ENCODE data around the gene PLB1. TPM values are rescaled to one million over a fixed set of nuclear protein-coding genes. Genes with fewer than 3 reads are reported as not detected.

Gene PLB1
- total RNA-seq, 1 donor from 2014 or later: 3.2 TPM

DNA sequence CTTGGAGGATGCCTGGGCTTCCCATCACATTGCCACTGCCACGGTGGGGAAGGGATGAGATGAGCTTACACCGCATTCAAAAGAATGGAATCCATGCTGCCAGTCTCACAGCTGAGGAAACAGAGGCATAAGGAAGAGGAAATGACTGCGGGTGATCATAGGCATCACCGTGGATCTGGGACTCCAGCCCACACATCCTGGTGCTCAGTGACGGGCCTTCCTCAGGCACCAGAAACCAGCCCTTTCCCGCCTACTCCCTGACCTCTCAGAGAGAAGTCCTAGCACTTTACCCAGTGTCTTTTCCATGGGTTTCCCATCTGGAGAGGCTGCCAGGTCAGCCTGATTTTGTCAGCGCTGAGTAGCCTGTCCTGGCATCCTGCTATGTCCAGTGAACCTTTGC, 5.3 kb upstream of the PLB1 start:
- Mint-ChIP-seq H3K4me3 (ENCODE audit: unreplicated experiment) (no peak overlapping the region), H3K27me3 (ENCODE audit: unreplicated experiment) (peaks cover 5% of the 10 kb centered on the region), H3K36me3 (ENCODE audit: low read depth, unreplicated experiment) (no peaks in the 10 kb centered on the region), H3K9me3 (ENCODE audit: unreplicated experiment) (no peaks in the 10 kb centered on the region), H3K4me1 (ENCODE audit: unreplicated experiment) (peaks cover 4% of the 10 kb centered on the region), H3K27ac (ENCODE audit: unreplicated experiment) (no peak overlapping the region)
- TF ChIP-seq, protein P1, sequence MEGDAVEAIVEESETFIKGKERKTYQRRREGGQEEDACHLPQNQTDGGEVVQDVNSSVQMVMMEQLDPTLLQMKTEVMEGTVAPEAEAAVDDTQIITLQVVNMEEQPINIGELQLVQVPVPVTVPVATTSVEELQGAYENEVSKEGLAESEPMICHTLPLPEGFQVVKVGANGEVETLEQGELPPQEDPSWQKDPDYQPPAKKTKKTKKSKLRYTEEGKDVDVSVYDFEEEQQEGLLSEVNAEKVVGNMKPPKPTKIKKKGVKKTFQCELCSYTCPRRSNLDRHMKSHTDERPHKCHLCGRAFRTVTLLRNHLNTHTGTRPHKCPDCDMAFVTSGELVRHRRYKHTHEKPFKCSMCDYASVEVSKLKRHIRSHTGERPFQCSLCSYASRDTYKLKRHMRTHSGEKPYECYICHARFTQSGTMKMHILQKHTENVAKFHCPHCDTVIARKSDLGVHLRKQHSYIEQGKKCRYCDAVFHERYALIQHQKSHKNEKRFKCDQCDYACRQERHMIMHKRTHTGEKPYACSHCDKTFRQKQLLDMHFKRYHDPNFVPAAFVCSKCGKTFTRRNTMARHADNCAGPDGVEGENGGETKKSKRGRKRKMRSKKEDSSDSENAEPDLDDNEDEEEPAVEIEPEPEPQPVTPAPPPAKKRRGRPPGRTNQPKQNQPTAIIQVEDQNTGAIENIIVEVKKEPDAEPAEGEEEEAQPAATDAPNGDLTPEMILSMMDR (IDR thresholded peaks at IDR 0.05; ENCODE audit: unreplicated experiment): no peak
- DNase-seq (ENCODE audit: low spot score): no peak

DNA sequence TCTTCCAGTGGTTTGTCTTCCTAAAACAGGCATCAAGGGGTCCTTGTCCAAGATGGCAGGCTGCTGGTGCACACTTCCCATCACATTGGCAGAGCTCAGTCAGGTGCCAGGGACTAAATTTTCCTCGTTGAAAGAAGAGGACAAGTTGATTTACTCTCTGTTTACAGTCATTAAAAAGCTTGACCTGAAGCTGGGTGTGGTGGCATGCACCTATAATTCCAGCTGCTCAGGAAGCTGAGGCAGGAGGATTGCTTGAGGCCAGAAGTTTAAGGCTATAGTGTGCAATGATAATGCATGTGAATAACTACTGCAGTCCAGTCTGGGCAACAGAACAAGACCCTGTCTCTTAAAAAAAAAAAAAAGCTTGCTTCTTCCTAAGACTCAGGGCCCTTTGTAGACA, 3.6 kb upstream of the PLB1 start:
- Mint-ChIP-seq H3K27ac (ENCODE audit: unreplicated experiment) (no peak overlapping the region), H3K36me3 (ENCODE audit: low read depth, unreplicated experiment) (no peaks in the 10 kb centered on the region), H3K9me3 (ENCODE audit: unreplicated experiment) (no peaks in the 10 kb centered on the region), H3K27me3 (ENCODE audit: unreplicated experiment) (peaks cover 6% of the 10 kb centered on the region), H3K4me3 (ENCODE audit: unreplicated experiment) (no peak overlapping the region), H3K4me1 (ENCODE audit: unreplicated experiment) (peaks cover 4% of the 10 kb centered on the region)
- DNase-seq (ENCODE audit: low spot score): no peak
- TF ChIP-seq, protein P1 (IDR thresholded peaks at IDR 0.05; ENCODE audit: unreplicated experiment): no peak

DNA sequence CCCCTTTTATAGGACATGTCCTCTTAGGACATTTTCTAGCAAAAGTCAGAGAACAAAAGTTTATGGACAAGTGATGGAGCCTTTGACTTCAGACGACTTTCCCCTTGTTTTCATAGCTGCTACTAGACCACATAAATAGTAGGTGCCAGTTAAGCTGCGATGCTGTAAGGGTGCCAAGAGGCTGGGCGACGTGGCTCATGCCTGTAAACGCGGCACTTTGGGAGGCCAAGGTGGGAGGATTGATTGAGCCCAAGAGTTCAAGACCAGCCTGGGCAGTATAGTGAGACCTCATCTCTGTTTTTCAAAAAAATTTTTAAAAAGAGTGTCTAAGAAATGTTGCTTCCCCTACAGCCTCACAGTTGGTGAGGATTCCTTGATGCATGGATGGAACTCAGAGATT, 2.2 kb upstream of the PLB1 start:
- no peak overlapping the region for H3K4me3 Mint-ChIP-seq (ENCODE audit: unreplicated experiment)
- no peaks in the 10 kb centered on the region for H3K36me3 Mint-ChIP-seq (ENCODE audit: low read depth, unreplicated experiment)
- no peak for DNase-seq (ENCODE audit: low spot score)
- peaks cover 6% of the 10 kb centered on the region for H3K27me3 Mint-ChIP-seq (ENCODE audit: unreplicated experiment)
- no peak overlapping the region for H3K27ac Mint-ChIP-seq (ENCODE audit: unreplicated experiment)
- H3K4me1 Mint-ChIP-seq (ENCODE audit: unreplicated experiment): peaks cover 4% of the 10 kb centered on the region
- TF ChIP-seq, protein P1 (IDR thresholded peaks at IDR 0.05; ENCODE audit: unreplicated experiment): no peak
- H3K9me3 Mint-ChIP-seq (ENCODE audit: unreplicated experiment): no peaks in the 10 kb centered on the region

DNA sequence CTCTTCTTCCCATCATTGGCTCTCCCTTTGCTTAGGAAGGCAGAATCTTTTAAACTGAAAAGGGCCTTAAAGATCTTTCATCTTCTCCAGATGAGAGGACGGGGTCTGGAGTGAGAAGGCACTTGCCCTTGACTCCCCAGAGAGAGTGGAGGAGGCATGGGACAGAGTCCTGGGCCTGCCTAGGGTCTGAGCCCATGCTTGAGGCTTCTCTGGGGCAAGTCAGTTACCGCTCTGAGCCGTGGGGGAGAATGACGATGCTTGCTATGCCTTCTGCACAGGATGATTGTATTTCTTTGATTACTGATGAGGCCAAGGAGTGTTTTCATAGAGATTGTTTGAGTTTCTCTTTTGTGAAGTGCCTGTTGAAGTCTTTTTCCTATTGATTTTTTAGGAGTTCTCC, 921 bp downstream of the PLB1 start:
- DNase-seq (ENCODE audit: low spot score): no peak
- Mint-ChIP-seq H3K4me1 (ENCODE audit: unreplicated experiment) (no peaks in the 10 kb centered on the region), H3K9me3 (ENCODE audit: unreplicated experiment) (no peaks in the 10 kb centered on the region), H3K4me3 (ENCODE audit: unreplicated experiment) (no peak overlapping the region), H3K27me3 (ENCODE audit: unreplicated experiment) (peaks cover 1% of the 10 kb centered on the region), H3K36me3 (ENCODE audit: low read depth, unreplicated experiment) (no peaks in the 10 kb centered on the region), H3K27ac (ENCODE audit: unreplicated experiment) (no peak overlapping the region)
- TF ChIP-seq, protein P1 (IDR thresholded peaks at IDR 0.05; ENCODE audit: unreplicated experiment): no peak

DNA sequence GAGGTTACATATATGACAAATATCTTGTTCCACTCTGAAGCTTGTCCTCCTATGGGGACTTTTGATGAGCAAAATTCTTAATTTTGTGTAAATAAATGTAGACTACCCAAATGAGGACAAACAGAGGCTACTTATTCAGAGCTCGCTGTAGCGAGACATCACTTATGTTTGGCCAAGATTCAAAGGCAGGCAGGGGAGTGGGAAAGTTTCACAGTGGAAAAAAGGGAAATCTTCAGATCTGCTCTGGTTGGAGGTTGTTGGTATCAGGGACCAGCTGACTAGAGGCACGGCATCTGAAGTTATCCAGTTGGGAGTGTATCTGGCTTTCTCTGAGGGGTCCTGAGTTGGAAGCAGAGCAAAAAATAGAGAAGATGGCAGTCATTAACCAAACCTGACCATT, 1.3 kb downstream of the PLB1 start:
- Mint-ChIP-seq H3K27me3 (ENCODE audit: unreplicated experiment) (peaks cover 1% of the 10 kb centered on the region), H3K4me1 (ENCODE audit: unreplicated experiment) (no peaks in the 10 kb centered on the region), H3K36me3 (ENCODE audit: low read depth, unreplicated experiment) (no peaks in the 10 kb centered on the region), H3K27ac (ENCODE audit: unreplicated experiment) (no peak overlapping the region), H3K9me3 (ENCODE audit: unreplicated experiment) (no peaks in the 10 kb centered on the region), H3K4me3 (ENCODE audit: unreplicated experiment) (no peak overlapping the region)
- TF ChIP-seq, protein P1 (IDR thresholded peaks at IDR 0.05; ENCODE audit: unreplicated experiment): no peak
- no peak for DNase-seq (ENCODE audit: low spot score)
